Measurements from ENCODE around the gene FER. TPM values are rescaled to one million over a fixed set of nuclear protein-coding genes. Genes with fewer than 3 reads are reported as not detected.

The FER gene
- total and polyA plus RNA-seq, 10 of the 15 experiments (the other 5 are each of a cell fraction or from before 2014, with no cell fraction given): 4.4 to 19.1 (median 9.6) TPM

- TF ChIP-seq MLLT1 (IDR thresholded peaks at IDR 0.05) (no peak), CHD4 (IDR thresholded peaks at IDR 0.05) (no peak)
These were observed 425.5 kb downstream of the FER start (continued) for GRCh38 chr5:109173036-109173794.

- SMC1A ChIA-PET (ENCODE audit: uncharacterized antibody, unreplicated experiment): no interaction called here
- TF ChIP-seq EED (IDR thresholded peaks at IDR 0.05; ENCODE audit: low read depth) (no peak), POLR2A (IDR thresholded peaks at IDR 0.05; ENCODE audit: low read depth, low read length) (no peak), SIX5 (IDR thresholded peaks at IDR 0.05; ENCODE audit: low read depth, low read length, severe bottlenecking) (no peak), ETV6 (conservative IDR thresholded peaks at IDR 0.05 in 1 of 2, IDR thresholded peaks at IDR 0.05 in 1 of 2; ENCODE audit: borderline replicate concordance in 1 of 2, low read depth in 1 of 2) (no peak), POU2F2 (IDR thresholded peaks at IDR 0.05; ENCODE audit: borderline replicate concordance, low read depth, low read length) (no peak), KDM1A (IDR thresholded peaks at IDR 0.05; ENCODE audit: borderline replicate concordance) (no peak), ZNF384 (IDR thresholded peaks at IDR 0.05; ENCODE audit: borderline replicate concordance, low read depth, low read length) (no peak), EP300 (IDR thresholded peaks at IDR 0.05; ENCODE audit: borderline replicate concordance in 1 of 2, control insufficient read depth in 1 of 2, low read depth in 2 of 2, low read length in 2 of 2) (no peak), IRF5 (IDR thresholded peaks at IDR 0.05; ENCODE audit: borderline replicate concordance) (no peak), CUX1 (IDR thresholded peaks at IDR 0.05; ENCODE audit: insufficient replicate concordance, low read depth, low read length) (no peak), BMI1 (IDR thresholded peaks at IDR 0.05; ENCODE audit: borderline replicate concordance) (no peak)
These were observed 429.5 kb downstream of the FER start for GRCh38 chr5:109177227-109177626.

More at GRCh38 chr5:109177227-109177626, 429.5 kb downstream of the FER start:
- Histone ChIP-seq H3K79me2 (ENCODE audit: control insufficient read depth, insufficient read depth, low read length) (no peaks in the 10 kb centered on the region), H2AFZ (ENCODE audit: control insufficient read depth, low read depth, low read length) (no peak overlapping the region), H3K36me3 (ENCODE audit: control insufficient read depth in 2 of 2, insufficient read depth in 2 of 2, low read length in 1 of 2) (no peaks in the 10 kb centered on the region), H3K9ac (ENCODE audit: control insufficient read depth, insufficient read depth, low read length) (no peak overlapping the region), H3K4me1 (ENCODE audit: control insufficient read depth, insufficient read depth, low read length) (no peaks in the 10 kb centered on the region), H3K27me3 (replicated peaks in 1 of 2; ENCODE audit: control insufficient read depth in 2 of 2, insufficient read depth in 2 of 2, low read length in 1 of 2) (no peaks in the 10 kb centered on the region), H3K9me3 (replicated peaks; ENCODE audit: control insufficient read depth, insufficient read depth, low read length) (no peaks in the 10 kb centered on the region; the same call in 2 of the 3 replicates), H3K4me3 (no peak overlapping the region), H4K20me1 (ENCODE audit: control insufficient read depth, insufficient read depth) (no peaks in the 10 kb centered on the region), H3K27ac (ENCODE audit: control insufficient read depth, insufficient read depth) (no peak overlapping the region), H3K4me2 (ENCODE audit: control insufficient read depth, insufficient read depth) (no peak overlapping the region)
- no peak for ATAC-seq
- in situ Hi-C loops (cut with MboI) (no loop called here), intact Hi-C loops (cut with micrococcal nuclease; ENCODE audit: unreplicated experiment) (no loop called here)
- RAD21 ChIA-PET (ENCODE audit: unreplicated experiment): no interaction called here
- no peak for DNase-seq (ENCODE audit: low read depth, low spot score)
- 100% methylated on average over 2 of the region's 2 CpGs for WGBS (ENCODE audit: insufficient coverage, insufficient replicate concordance, low lambda C conversion rate, missing lambda C conversion rate)
- POLR2A ChIA-PET: no interaction called here
- FAIRE-seq: no peak
- CTCF ChIA-PET: no interaction called here
- no TSS peak for BruUV-seq (replicated peaks)
